Measurements from ENCODE around the gene CCDC112.

- TF ChIP-seq FOS (IDR thresholded peaks at IDR 0.05; ENCODE audit: low read depth, low read length) (no peak), CTCF (conservative IDR thresholded peaks at IDR 0.05; ENCODE audit: low read depth, low read length) (no peak), POLR2A (IDR thresholded peaks at IDR 0.05; ENCODE audit: low read depth, low read length) (no peak), BHLHE40 (IDR thresholded peaks at IDR 0.05; ENCODE audit: low read depth, low read length) (no peak), MAFK (IDR thresholded peaks at IDR 0.05; ENCODE audit: low read depth, low read length) (no peak), RAD21 (IDR thresholded peaks at IDR 0.05; ENCODE audit: low read length) (no peak), RCOR1 (IDR thresholded peaks at IDR 0.05; ENCODE audit: insufficient replicate concordance, low read length) (no peak), MXI1 (IDR thresholded peaks at IDR 0.05; ENCODE audit: borderline replicate concordance, low read depth, low read length) (no peak)
Measured at GRCh38 chr5:115265220-115265619, 31.2 kb downstream of the CCDC112 start.

Measured in IMR-90 (cell line).